Measurements from ENCODE around the gene IDH3A. TPM values are rescaled to one million over a fixed set of nuclear protein-coding genes. Genes with fewer than 3 reads are reported as not detected.

Gene IDH3A
- total RNA-seq, 1 donor from 2014 or later: 28.9 TPM

DNA sequence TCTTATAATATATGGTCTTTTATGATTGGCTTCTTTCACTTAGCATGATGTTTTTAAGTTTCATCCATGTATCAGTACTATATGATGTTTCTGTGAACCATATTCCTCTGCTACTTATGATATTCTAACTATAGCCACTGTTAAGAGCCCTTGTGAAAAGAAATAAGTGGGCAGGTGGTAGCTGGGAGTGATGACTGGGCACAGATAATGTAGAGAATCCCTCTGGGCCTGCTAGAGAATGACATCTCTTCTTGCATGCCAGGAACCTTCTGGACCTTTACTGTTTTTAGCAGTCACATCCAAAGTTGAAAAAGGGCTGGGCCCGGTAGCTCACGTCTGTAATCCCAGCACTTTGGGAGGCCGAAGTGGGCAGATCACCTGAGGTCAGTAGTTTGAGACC, 10.2 kb downstream of the IDH3A start:
- no peak for DNase-seq (ENCODE audit: low spot score in 2 of 2, unreplicated experiment in 2 of 2)
- H3K27ac Mint-ChIP-seq: no peak overlapping the region
- TF ChIP-seq, protein P1, sequence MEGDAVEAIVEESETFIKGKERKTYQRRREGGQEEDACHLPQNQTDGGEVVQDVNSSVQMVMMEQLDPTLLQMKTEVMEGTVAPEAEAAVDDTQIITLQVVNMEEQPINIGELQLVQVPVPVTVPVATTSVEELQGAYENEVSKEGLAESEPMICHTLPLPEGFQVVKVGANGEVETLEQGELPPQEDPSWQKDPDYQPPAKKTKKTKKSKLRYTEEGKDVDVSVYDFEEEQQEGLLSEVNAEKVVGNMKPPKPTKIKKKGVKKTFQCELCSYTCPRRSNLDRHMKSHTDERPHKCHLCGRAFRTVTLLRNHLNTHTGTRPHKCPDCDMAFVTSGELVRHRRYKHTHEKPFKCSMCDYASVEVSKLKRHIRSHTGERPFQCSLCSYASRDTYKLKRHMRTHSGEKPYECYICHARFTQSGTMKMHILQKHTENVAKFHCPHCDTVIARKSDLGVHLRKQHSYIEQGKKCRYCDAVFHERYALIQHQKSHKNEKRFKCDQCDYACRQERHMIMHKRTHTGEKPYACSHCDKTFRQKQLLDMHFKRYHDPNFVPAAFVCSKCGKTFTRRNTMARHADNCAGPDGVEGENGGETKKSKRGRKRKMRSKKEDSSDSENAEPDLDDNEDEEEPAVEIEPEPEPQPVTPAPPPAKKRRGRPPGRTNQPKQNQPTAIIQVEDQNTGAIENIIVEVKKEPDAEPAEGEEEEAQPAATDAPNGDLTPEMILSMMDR (IDR thresholded peaks at IDR 0.05; ENCODE audit: unreplicated experiment): no peak
- H3K4me3 Mint-ChIP-seq: no peak overlapping the region
- no peaks in the 10 kb centered on the region for H3K9me3 Mint-ChIP-seq
- peaks cover 18% of the 10 kb centered on the region for H3K36me3 Mint-ChIP-seq
- peaks cover 4% of the 10 kb centered on the region for H3K4me1 Mint-ChIP-seq
- H3K27me3 Mint-ChIP-seq (ENCODE audit: low read depth): no peaks in the 10 kb centered on the region

DNA sequence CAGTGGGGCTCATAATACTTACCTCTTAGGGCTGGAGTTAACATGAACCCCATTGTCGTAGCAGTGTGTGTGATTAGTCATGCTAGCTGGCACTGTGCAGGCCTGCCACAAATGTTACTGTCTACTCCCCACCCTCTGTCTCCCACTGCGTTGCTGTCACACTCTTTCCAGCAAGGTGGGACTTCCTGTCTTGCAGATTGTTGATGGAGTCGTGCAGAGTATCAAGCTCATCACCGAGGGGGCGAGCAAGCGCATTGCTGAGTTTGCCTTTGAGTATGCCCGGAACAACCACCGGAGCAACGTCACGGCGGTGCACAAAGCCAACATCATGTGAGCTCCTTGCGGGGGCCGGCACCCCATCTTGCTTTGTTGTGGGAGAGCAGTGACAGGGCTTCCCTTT, 12.9 kb downstream of the IDH3A start:
- H3K9me3 Mint-ChIP-seq: no peaks in the 10 kb centered on the region
- H3K27me3 Mint-ChIP-seq (ENCODE audit: low read depth): no peaks in the 10 kb centered on the region
- no peak overlapping the region for H3K27ac Mint-ChIP-seq
- peaks cover 27% of the 10 kb centered on the region for H3K36me3 Mint-ChIP-seq
- no peak overlapping the region for H3K4me3 Mint-ChIP-seq
- no peak for DNase-seq (ENCODE audit: low spot score in 2 of 2, unreplicated experiment in 2 of 2)
- TF ChIP-seq, protein P1 (IDR thresholded peaks at IDR 0.05; ENCODE audit: unreplicated experiment): no peak
- H3K4me1 Mint-ChIP-seq: no peaks in the 10 kb centered on the region

DNA sequence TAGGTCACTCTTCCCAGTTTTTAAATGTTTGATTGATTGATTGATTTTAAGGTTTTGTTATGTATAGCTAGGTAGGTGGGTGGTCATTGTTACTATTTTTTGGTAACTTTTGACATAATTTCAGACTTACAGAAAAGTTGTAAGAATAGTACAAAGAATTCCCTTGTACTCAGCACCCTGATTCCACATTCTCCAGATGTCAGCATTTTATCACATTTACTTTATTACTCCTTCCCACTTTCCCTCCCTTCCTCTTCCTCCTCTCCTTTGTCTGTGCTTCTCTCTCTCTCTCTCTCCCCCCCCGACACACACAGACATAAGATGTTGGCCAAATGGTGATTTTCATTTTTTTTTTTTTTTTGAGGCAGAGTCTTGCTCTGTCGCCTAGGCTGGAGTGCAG, 14.8 kb downstream of the IDH3A start:
- TF ChIP-seq, protein P1 (IDR thresholded peaks at IDR 0.05; ENCODE audit: unreplicated experiment): no peak
- DNase-seq (ENCODE audit: low spot score in 2 of 2, unreplicated experiment in 2 of 2): no peak
- Mint-ChIP-seq H3K4me1 (no peaks in the 10 kb centered on the region), H3K27me3 (ENCODE audit: low read depth) (no peaks in the 10 kb centered on the region), H3K9me3 (no peaks in the 10 kb centered on the region), H3K36me3 (peaks cover 42% of the 10 kb centered on the region), H3K4me3 (no peak overlapping the region), H3K27ac (no peak overlapping the region)

DNA sequence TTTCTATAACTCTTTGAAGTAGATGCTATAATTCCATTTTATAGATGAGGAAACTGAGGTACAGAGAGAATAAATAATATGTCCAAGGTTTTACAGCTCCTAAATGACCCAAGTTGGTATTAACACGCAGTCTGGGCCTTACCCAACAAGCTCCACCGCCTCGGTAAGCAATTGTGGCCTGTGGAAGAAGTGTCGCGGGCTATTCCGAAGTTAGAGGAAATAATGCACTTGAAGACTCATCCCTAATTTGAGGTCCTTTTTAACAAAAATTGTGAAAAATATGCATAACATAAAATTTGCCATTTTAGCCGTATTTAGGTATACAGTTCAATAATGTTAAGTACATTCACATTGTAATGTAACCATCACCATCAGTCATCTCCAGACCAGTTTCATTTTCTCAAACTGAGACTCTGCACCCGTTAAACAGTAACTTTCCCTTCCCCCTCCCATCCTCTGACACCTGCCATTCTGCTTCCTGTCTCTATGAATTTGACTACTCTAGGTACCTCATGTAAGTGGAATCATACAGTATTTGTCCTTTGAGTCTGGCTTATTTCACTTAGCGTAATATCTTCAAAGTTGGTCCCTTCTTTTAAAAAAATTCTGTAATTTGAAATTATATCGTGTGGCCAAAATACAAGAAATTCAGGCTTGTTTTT, 18.2 kb downstream of the IDH3A start:
- Mint-ChIP-seq H3K4me1 (no peaks in the 10 kb centered on the region), H3K27ac (no peak overlapping the region), H3K4me3 (no peak overlapping the region), H3K36me3 (peaks cover 51% of the 10 kb centered on the region), H3K9me3 (no peaks in the 10 kb centered on the region), H3K27me3 (ENCODE audit: low read depth) (no peaks in the 10 kb centered on the region)
- TF ChIP-seq, protein P1 (IDR thresholded peaks at IDR 0.05; ENCODE audit: unreplicated experiment): no peak
- no peak for DNase-seq (ENCODE audit: low spot score in 2 of 2, unreplicated experiment in 2 of 2)

DNA sequence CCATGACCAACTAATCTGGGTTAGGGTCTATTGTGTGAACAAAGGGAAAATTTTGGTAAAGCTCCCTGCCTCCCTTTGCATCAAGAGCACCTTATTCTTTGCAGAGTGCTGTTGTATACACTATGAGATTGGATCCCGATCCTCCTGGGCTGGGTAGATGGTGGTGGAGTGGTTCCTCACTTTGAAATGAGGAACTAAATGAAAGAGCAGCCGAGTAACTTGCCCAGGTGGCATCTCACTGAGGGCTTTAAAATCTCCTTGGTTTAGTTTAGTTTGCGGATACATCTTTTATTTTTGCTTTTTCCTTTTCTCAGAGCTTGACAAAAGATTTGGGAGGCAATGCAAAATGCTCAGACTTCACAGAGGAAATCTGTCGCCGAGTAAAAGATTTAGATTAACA, 19.4 kb downstream of the IDH3A start:
- no peaks in the 10 kb centered on the region for H3K4me1 Mint-ChIP-seq
- no peaks in the 10 kb centered on the region for H3K9me3 Mint-ChIP-seq
- DNase-seq (ENCODE audit: low spot score in 2 of 2, unreplicated experiment in 2 of 2): no peak
- TF ChIP-seq, protein P1 (IDR thresholded peaks at IDR 0.05; ENCODE audit: unreplicated experiment): no peak
- no peak overlapping the region for H3K27ac Mint-ChIP-seq
- no peaks in the 10 kb centered on the region for H3K27me3 Mint-ChIP-seq (ENCODE audit: low read depth)
- peaks cover 54% of the 10 kb centered on the region for H3K36me3 Mint-ChIP-seq
- no peak overlapping the region for H3K4me3 Mint-ChIP-seq
